Lower leg skin (tissue), 4 donors: ENCODE results near the gene PRPF38B. TPM values are rescaled to one million over a fixed set of nuclear protein-coding genes. Genes with fewer than 3 reads are reported as not detected.
A peak's percentile ranks its signal among the peaks of the same experiment; 100 is the strongest.

Experiments used
- DNase-seq, 2 donors: peaks; one replicate each; pipeline ENCODE4 v3.0.0-alpha.2; 2019; ENCODE audit warnings: low spot score in 2 of 2
- H3K4me3 ChIP-seq: fragments of 200-600 bp; sonication (generic); 2 replicates; pipeline ENCODE4 v1.5.1; 2017; ENCODE audit warnings: mild to moderate bottlenecking, low read depth; ENCODE audit not compliant: poor library complexity, severe bottlenecking
- CTCF ChIP-seq, 3 donors: fragments of 450-650 bp; IDR thresholded peaks; one replicate each; pipeline ENCODE4 v1.5.1; 2016; ENCODE audit warnings: antibody characterized with exemption in 3 of 3, mild to moderate bottlenecking in 3 of 3, moderate library complexity in 2 of 3
- POLR2A ChIP-seq, 2 donors: fragments of 450-650 bp; IDR thresholded peaks; one replicate each; pipeline ENCODE4 v1.6.1; 2016 to 2017; ENCODE audit warnings: antibody characterized with exemption in 2 of 2, mild to moderate bottlenecking in 1 of 2, moderate library complexity in 1 of 2
- WGBS, 2 donors: methylation state at CpG; one replicate each; pipeline ENCODE4 v1.1.5; 2018; 5-methylcytosine and 5-hydroxymethylcytosine counted together
- intact Hi-C: fragments of 100-400 bp; cut with DNase I; formaldehyde crosslinking; loops from one replicate; pipeline ENCODE4 v1.15.0; 2023; ENCODE audit warnings: low total_unique reads
- total RNA-seq, 4 donors: library from RNA; depleted of rRNA; stranded (reverse); fragments of >200 nt; gene quantifications; one replicate each; pipeline ENCODE4 v1.1.0, GENCODE V29; 2016

PRPF38B gene
- total RNA-seq, 4 donors from 2014 or later = 12.8 to 38.9 (median 18.4) TPM

- intact Hi-C loops = loop anchor here (5.0 kb wide), 1 partner anchor 134 kb away; no protein-coding TSS in a partner anchor
Observed at GRCh38 chr1:108646648-108647269, 45.4 kb upstream of the PRPF38B start.

GRCh38 chr1:108653431-108654105, 38.5 kb upstream of the PRPF38B start:
- no peak for DNase-seq
- WGBS, 2 donors = 62 to 70% methylated on average over 2 of the region's 2 CpGs
- TF ChIP-seq POLR2A (IDR thresholded peaks at IDR 0.05) (no peak), CTCF (IDR thresholded peaks at IDR 0.05) (no peak)
- no peak overlapping the region for H3K4me3 ChIP-seq
- intact Hi-C loops = no loop called here

More at GRCh38 chr1:108646648-108647269, 45.4 kb upstream of the PRPF38B start:
- 75 to 84% methylated on average over 11 of the region's 11 CpGs for whole genome bisulfite sequencing, 2 donors
- H3K4me3 ChIP-seq = no peak overlapping the region
- TF ChIP-seq POLR2A (IDR thresholded peaks at IDR 0.05) (no peak), CTCF (IDR thresholded peaks at IDR 0.05) (no peak)
- peak; percentile 71 to 93 for DNase-seq

- TF ChIP-seq POLR2A (IDR thresholded peaks at IDR 0.05) = no peak
- no peak for TF ChIP-seq CTCF (IDR thresholded peaks at IDR 0.05)
- WGBS, 2 donors = 89 to 91% methylated on average over 5 of the region's 5 CpGs
- DNase-seq = no peak
- H3K4me3 ChIP-seq = no peak overlapping the region
- intact Hi-C loops = no loop called here
Observed at GRCh38 chr1:108657356-108658080, 34.6 kb upstream of the PRPF38B start.

GRCh38 chr1:108661030-108661609, 31.0 kb upstream of the PRPF38B start, which contains the start of gene HENMT1:
HENMT1 (minus strand) TSS chr1:108661093; CDS start chr1:108659884, 1,209 bp downstream.
- TF ChIP-seq POLR2A (IDR thresholded peaks at IDR 0.05) = no peak
- no peak for TF ChIP-seq CTCF (IDR thresholded peaks at IDR 0.05)
- 1% methylated on average over 60 to 81 of the region's 81 CpGs for WGBS, 2 donors
- peak within 1 kb of the TSS; percentile 57 for H3K4me3 ChIP-seq
- intact Hi-C loops = no loop called here
- peak; percentile 34 to 93 for DNase-seq

- DNase-seq = no peak
- no peak overlapping the region for H3K4me3 ChIP-seq
- intact Hi-C loops = no loop called here
- no peak for TF ChIP-seq POLR2A (IDR thresholded peaks at IDR 0.05)
- 73 to 83% methylated on average over 2 of the region's 2 CpGs for WGBS, 2 donors
Observed at GRCh38 chr1:108663074-108663473, 29.0 kb upstream of the PRPF38B start.

GRCh38 chr1:108664481-108664880, 27.6 kb upstream of the PRPF38B start:
- intact Hi-C loops = no loop called here
- H3K4me3 ChIP-seq = no peak overlapping the region
- no peak for DNase-seq
- WGBS, 2 donors = 84 to 86% methylated on average over 6 of the region's 6 CpGs
- TF ChIP-seq POLR2A (IDR thresholded peaks at IDR 0.05) = no peak
